Stimulated activated CD8-positive, alpha-beta memory T cell treated with anti-CD3 and anti-CD28 coated beads, Interleukin-12 subunit alpha, Interleukin-12 subunit beta, amount 100 ng/mL, for 24 hours (primary cell): Measurements from ENCODE around the gene MAGEA2B.
"Not testable (repeated sequence)": the region's sequence is repeated elsewhere in the genome, so short reads cannot be mapped to it uniquely, and the experiment has no call there.

ENCODE experiments used
- DNase-seq: peaks from one replicate; pipeline ENCODE4 v3.0.0-alpha.2; 2020; ENCODE audit errors: extremely low read depth

The MAGEA2B gene

GRCh38 chrX:152713815-152714787, at the start of gene MAGEA2B:
Gene MAGEA2B, plus strand, starts transcription at chrX:152714628. Its CDS starts 2,479 bp downstream, at chrX:152717107.
- not testable (repeated sequence) for DNase-seq

GRCh38 chrX:152674135-152674534, 40.3 kb upstream of the MAGEA2B start:
- no peak for DNase-seq

DNA sequence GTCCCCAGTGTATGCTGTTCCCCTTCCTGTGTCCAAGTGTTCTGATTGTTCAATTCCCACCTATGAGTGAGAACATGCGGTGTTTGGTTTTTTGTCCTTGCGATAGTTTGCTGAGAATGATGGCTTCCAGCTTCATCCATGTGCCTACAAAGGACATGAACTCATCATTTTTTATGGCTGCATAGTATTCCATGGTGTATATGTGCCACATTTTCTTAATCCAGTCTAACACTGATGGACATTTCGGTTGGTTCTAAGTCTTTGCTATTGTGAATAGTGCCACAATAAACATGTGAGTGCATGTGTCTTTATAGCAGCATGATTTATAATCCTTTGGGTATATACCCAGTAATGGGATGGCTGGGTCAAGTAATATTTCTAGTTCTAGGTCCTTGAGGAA, 39.8 kb upstream of the MAGEA2B start:
- DNase-seq: not testable (repeated sequence)

GRCh38 chrX:152681012-152681411, 33.4 kb upstream of the MAGEA2B start:
- DNase-seq: not testable (repeated sequence)

GRCh38 chrX:152697952-152698931, 16.2 kb upstream of the MAGEA2B start, which contains the start of gene MAGEA3:
Gene MAGEA3, plus strand, starts transcription at chrX:152698794. Its CDS starts 2,039 bp downstream, at chrX:152700833.
- DNase-seq: not testable (repeated sequence)

DNA sequence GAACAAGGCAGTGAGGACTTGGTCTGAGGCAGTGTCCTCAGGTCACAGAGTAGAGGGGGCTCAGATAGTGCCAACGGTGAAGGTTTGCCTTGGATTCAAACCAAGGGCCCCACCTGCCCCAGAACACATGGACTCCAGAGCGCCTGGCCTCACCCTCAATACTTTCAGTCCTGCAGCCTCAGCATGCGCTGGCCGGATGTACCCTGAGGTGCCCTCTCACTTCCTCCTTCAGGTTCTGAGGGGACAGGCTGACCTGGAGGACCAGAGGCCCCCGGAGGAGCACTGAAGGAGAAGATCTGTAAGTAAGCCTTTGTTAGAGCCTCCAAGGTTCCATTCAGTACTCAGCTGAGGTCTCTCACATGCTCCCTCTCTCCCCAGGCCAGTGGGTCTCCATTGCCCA, 14.0 kb upstream of the MAGEA2B start:
- not testable (repeated sequence) for DNase-seq

GRCh38 chrX:152706500-152706899, 7.9 kb upstream of the MAGEA2B start:
- DNase-seq: not testable (repeated sequence)

GRCh38 chrX:152709173-152709572, 5.3 kb upstream of the MAGEA2B start, which contains the start of gene CSAG2:
Gene CSAG2, minus strand, starts transcription at chrX:152709273. Its CDS starts 161 bp downstream, at chrX:152709112.
- DNase-seq: not testable (repeated sequence)

- DNase-seq: not testable (repeated sequence)
These were observed 1.2 kb upstream of the MAGEA2B start for GRCh38 chrX:152713195-152713594.

DNA sequence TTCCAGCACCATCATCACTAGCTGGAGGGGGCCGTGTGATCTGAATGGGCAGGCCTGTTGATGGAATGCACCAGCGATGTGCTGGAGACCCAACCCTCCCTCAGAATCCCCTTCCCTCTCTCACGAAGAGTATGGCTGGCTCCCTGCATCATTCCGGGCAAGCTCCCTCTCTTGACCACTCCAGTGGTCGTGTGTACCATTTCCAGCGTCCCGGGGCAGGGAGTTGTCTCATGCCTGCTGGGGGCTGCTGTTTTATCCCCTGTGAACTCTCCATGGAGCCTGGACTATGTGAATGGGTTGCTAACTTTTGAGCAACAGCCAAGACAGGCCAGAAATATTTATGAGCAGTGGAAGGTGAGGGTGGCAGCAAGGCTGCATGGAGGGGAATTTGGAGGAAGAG, 11.0 kb downstream of the MAGEA2B start:
- DNase-seq: no peak

DNA sequence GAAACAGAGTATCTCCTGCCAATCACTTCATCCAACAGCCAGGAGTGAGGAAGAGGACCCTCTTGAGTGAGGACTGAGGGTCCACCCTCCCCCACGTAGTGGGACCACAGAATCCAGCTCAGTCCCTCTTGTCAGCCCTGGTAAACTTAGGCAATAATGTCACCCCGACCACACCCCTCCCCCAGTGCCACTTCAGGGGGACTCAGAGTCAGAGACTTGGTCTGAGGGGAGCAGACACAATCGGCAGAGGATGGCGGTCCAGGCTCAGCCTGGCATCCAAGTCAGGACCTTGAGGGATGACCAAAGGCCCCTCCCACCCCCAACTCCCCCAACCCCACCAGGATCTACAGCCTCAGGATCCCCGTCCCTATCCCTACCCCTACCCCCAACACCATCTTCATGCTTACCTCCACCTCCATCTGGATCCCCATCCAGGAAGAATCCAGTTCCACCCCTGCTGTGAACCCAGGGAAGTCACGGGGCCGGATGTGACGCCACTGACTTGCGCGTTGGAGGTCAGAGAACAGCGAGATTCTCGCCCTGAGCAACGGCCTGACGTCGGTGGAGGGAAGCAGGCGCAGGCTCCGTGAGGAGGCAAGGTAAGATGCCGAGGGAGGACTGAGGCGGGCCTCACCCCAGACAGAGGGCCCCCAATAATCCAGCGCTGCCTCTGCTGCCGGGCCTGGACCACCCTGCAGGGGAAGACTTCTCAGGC, 19.0 kb downstream of the MAGEA2B start, which contains the start of the genes CSAG1 and MAGEA12:
Gene CSAG1, minus strand, starts transcription at position 461 of the 715 bp plus-strand sequence. CDS start 1,261 bp downstream, outside the sequence.
Gene MAGEA12, plus strand, starts transcription at position 497 of the 715 bp plus-strand sequence. CDS start 2,405 bp downstream, outside the sequence.
- DNase-seq: no peak

GRCh38 chrX:152734143-152734858, 19.9 kb downstream of the MAGEA2B start:
- not testable (repeated sequence) for DNase-seq

DNA sequence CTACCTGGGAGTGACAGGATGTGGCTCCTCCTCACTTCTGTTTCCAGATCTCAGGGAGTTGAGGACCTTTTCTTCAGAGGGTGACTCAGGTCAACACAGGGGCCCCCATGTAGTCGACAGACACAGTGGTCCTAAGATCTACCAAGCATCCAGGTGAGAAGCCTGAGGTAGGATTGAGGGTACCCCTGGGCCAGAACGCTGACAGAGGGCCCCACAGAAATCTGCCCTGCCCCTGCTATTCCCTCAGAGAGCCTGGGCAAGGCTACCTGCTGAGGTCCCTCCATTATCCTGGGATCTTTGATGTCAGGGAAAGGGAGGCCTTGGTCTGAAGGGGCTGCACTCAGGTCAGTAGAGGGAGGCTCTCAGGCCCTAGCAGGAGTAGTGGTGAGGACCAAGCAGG, 20.7 kb downstream of the MAGEA2B start:
- DNase-seq: no peak

- no peak for DNase-seq
These were observed 21.6 kb downstream of the MAGEA2B start for GRCh38 chrX:152735860-152736511.

GRCh38 chrX:152736528-152736927, 22.1 kb downstream of the MAGEA2B start:
- not testable (repeated sequence) for DNase-seq

DNA sequence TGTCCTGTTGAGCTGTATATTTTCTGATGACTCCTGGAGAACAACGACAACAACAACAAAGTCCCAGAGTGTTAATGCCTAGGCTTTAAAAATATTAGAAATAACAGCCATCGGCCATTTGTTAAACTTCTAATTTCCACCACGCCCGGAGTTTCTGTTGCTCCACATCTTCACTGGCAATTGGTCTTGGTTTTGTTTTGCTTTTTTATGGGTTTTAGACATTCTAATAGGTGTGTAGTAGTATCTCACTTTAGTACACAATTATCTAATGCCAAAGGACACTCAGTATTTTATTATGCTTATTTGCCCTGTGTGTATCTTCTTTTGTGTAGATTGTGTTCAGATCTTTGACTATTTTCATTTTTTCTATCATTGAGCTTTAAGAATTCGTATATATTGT, 24.1 kb downstream of the MAGEA2B start:
- DNase-seq: no peak

DNA sequence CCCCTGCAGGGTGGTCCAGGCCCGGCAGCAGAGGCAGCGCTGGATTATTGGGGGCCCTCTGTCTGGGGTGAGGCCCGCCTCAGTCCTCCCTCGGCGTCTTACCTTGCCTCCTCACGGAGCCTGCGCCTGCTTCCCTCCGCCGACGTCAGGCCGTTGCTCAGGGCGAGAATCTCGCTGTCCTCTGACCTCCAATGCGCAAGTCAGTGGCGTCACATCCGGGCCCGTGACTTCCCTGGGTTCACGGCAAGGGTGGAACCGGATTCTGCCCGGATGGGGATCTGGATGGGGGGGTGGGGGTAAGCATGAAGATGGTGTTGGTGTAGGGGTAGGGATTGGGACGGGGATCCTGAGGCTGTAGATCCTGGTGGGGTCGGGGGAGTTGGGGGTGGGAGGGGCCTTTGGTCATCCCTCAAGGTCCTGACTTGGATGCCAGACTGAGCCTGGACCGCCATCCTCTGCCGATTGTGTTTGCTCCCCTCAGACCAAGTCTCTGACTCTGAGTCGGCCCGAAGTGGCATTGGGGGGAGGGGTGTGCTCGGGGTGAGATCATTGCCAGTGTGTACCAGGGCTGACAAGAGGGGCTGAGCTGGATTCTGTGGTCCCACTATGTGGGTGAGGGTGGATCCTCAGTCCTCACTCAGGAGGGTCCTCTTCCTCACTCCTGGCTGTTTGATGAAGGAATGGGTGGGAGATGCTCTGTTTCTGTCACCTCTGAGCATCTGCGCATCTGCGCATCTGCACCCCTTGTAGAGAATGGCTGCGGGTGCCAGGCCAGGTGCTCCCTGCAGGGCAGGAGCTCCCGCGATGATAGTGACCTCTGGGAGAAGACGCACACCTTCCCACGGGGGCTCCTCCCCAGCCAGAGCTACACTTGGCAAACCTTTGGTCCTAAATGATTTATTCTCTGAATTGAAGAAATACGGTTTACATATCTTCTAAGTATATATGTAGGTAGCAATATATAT, 39.5 kb downstream of the MAGEA2B start, which contains the start of gene MAGEA2:
Gene MAGEA2, minus strand, starts transcription at position 157 of the 965 bp plus-strand sequence. CDS start 2,479 bp downstream, outside the sequence.
- DNase-seq: not testable (repeated sequence)

DNA sequence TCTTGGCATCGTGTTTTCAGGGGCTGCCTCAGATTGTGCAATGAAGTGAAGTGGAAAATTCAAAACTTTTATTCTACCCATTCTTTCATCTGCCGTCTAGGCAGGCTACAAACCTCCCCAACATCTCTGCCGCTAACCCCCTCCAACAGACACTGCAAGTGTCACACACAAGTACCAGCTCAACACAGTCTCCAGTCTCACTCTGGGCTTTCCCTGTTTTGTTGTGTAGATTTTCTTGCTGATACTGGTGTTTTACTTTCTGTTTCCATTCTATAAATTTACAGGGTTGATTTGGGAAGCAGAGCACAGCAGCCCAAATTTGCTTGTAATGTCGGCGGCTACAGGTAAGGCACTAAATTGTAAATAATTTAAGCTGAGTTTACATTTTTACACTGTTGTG, 40.4 kb downstream of the MAGEA2B start:
- not testable (repeated sequence) for DNase-seq
